ENCODE measurements around the gene RARB. TPM values are rescaled to one million over a fixed set of nuclear protein-coding genes. Genes with fewer than 3 reads are reported as not detected.

RARB gene
- total RNA-seq, 2 donors from 2014 or later: 21.5 to 21.9 TPM

DNA sequence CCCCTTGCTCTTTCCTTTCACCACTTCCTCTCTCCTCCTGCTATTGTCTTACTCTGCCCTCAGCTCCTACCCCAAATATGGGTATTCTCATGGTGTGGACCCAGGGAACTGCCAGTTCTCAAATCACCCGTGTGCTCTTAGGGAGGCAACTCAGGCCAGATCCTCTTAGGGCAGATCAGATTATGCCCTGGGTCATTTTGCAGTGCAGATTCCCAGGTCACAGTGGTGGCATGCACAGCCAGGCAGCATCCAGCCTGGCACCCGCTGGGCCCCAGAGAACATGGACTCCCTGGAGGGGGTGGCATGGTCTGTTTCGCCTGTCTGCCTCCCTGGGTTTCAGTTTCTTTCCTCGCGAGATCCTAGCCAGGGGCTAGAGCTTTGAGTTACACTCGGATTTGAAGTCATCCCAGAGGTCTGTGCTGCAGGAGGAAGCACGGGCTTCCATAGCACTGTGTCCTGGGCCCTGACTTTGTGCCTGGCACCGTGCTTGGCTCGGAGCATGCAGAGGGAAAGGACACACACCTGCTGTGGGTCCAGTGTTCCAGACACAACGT lies 140.5 kb downstream of the RARB start:
- peaks cover 44% of the 10 kb centered on the region for H3K36me3 ChIP-seq (ENCODE audit: control insufficient read depth, insufficient read depth, low read length)
- Mint-ChIP-seq H3K4me1 (no peaks in the 10 kb centered on the region), H3K36me3 (ENCODE audit: low read depth) (peaks cover 44% of the 10 kb centered on the region), H3K9me3 (no peaks in the 10 kb centered on the region), H3K4me3 (no peak overlapping the region), H3K27me3 (ENCODE audit: insufficient read depth) (no peaks in the 10 kb centered on the region), H3K27ac (peak overlapping the region; percentile 48)
- no peak overlapping the region for H3K4me3 ChIP-seq (ENCODE audit: low read length)
- no peaks in the 10 kb centered on the region for H3K27me3 ChIP-seq (ENCODE audit: control insufficient read depth, insufficient read depth, low read length, poor library complexity, severe bottlenecking)
- no peak overlapping the region for H3K27ac ChIP-seq (ENCODE audit: low read depth, low read length)
- DNase-seq: no peak
- no peak overlapping the region for H3K9ac ChIP-seq (ENCODE audit: extremely low read depth, low read length, poor library complexity, severe bottlenecking)
- TF ChIP-seq, protein P1, sequence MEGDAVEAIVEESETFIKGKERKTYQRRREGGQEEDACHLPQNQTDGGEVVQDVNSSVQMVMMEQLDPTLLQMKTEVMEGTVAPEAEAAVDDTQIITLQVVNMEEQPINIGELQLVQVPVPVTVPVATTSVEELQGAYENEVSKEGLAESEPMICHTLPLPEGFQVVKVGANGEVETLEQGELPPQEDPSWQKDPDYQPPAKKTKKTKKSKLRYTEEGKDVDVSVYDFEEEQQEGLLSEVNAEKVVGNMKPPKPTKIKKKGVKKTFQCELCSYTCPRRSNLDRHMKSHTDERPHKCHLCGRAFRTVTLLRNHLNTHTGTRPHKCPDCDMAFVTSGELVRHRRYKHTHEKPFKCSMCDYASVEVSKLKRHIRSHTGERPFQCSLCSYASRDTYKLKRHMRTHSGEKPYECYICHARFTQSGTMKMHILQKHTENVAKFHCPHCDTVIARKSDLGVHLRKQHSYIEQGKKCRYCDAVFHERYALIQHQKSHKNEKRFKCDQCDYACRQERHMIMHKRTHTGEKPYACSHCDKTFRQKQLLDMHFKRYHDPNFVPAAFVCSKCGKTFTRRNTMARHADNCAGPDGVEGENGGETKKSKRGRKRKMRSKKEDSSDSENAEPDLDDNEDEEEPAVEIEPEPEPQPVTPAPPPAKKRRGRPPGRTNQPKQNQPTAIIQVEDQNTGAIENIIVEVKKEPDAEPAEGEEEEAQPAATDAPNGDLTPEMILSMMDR (conservative IDR thresholded peaks at IDR 0.05): no peak
- WGBS, 2 experiments (ENCODE audit: insufficient coverage in 1 of 2, insufficient read length in 1 of 2): 92 to 93% methylated on average over 3 to 10 of the region's 10 CpGs
- H3K9me3 ChIP-seq (ENCODE audit: control insufficient read depth, low read length): no peaks in the 10 kb centered on the region
- no peaks in the 10 kb centered on the region for H3K4me1 ChIP-seq (ENCODE audit: control insufficient read depth, insufficient read depth, low read length)

- Mint-ChIP-seq H3K9me3 (no peaks in the 10 kb centered on the region), H3K27ac (no peak overlapping the region), H3K4me3 (no peak overlapping the region), H3K27me3 (ENCODE audit: insufficient read depth) (no peaks in the 10 kb centered on the region), H3K4me1 (no peaks in the 10 kb centered on the region), H3K36me3 (ENCODE audit: low read depth) (peaks cover 44% of the 10 kb centered on the region)
- Histone ChIP-seq H3K27me3 (ENCODE audit: control insufficient read depth, insufficient read depth, low read length, poor library complexity, severe bottlenecking) (no peaks in the 10 kb centered on the region), H3K36me3 (ENCODE audit: control insufficient read depth, insufficient read depth, low read length) (peaks cover 41% of the 10 kb centered on the region), H3K9me3 (ENCODE audit: control insufficient read depth, low read length) (no peaks in the 10 kb centered on the region), H3K4me1 (ENCODE audit: control insufficient read depth, insufficient read depth, low read length) (no peaks in the 10 kb centered on the region), H3K4me3 (ENCODE audit: low read length) (no peak overlapping the region), H3K27ac (ENCODE audit: low read depth, low read length) (no peak overlapping the region), H3K9ac (ENCODE audit: extremely low read depth, low read length, poor library complexity, severe bottlenecking) (no peak overlapping the region)
- TF ChIP-seq, protein P1 (conservative IDR thresholded peaks at IDR 0.05): no peak
- 91 to 93% methylated on average over 4 to 6 of the region's 6 CpGs for whole genome bisulfite sequencing, 2 experiments (ENCODE audit: insufficient coverage in 1 of 2, insufficient read length in 1 of 2)
- DNase-seq: no peak
Observed at GRCh38 chr3:25571285-25571684, 143.2 kb downstream of the RARB start.

DNA sequence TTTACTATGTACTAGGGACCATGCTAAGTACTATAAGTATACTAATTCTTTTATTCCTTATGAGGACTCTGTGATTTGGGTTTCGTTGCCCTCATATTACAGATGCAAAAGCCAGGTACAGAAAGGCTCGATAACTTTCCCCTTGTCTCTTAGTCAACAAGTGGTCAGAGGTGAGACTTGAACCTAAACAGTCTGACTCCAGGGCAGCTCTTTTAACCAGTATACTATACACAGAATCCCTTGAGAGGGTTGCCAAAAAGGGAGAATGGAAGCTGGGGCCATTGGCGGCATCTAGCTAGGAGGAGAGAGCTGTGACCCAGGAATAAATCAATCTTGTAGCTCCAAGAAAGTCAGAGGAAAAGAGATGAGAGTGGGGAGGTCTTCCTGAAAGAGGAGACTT lies 144.3 kb downstream of the RARB start:
- Histone ChIP-seq H3K36me3 (ENCODE audit: control insufficient read depth, insufficient read depth, low read length) (peaks cover 46% of the 10 kb centered on the region), H3K27ac (ENCODE audit: low read depth, low read length) (no peak overlapping the region), H3K4me3 (ENCODE audit: low read length) (no peak overlapping the region), H3K9me3 (ENCODE audit: control insufficient read depth, low read length) (no peaks in the 10 kb centered on the region), H3K9ac (ENCODE audit: extremely low read depth, low read length, poor library complexity, severe bottlenecking) (no peak overlapping the region), H3K4me1 (ENCODE audit: control insufficient read depth, insufficient read depth, low read length) (no peaks in the 10 kb centered on the region), H3K27me3 (ENCODE audit: control insufficient read depth, insufficient read depth, low read length, poor library complexity, severe bottlenecking) (no peaks in the 10 kb centered on the region)
- H3K4me3 Mint-ChIP-seq: no peak overlapping the region
- H3K36me3 Mint-ChIP-seq (ENCODE audit: low read depth): peaks cover 52% of the 10 kb centered on the region
- TF ChIP-seq, protein P1 (conservative IDR thresholded peaks at IDR 0.05): no peak
- H3K27me3 Mint-ChIP-seq (ENCODE audit: insufficient read depth): no peaks in the 10 kb centered on the region
- DNase-seq: no peak
- no peak overlapping the region for H3K27ac Mint-ChIP-seq
- H3K9me3 Mint-ChIP-seq: no peaks in the 10 kb centered on the region
- 83 to 95% methylated on average over 1 to 3 of the region's 3 CpGs for WGBS, 2 experiments (ENCODE audit: insufficient coverage in 1 of 2, insufficient read length in 1 of 2)
- no peaks in the 10 kb centered on the region for H3K4me1 Mint-ChIP-seq
